Neural cell (in vitro differentiated cells): ENCODE results near the gene NBEA. TPM values are rescaled to one million over a fixed set of nuclear protein-coding genes. Genes with fewer than 3 reads are reported as not detected.

Source experiments
- H2AFZ ChIP-seq: fragments of 200-600, 300-800 bp; sonication (generic), shearing (Covaris generic); 2 replicates; pipeline ENCODE4 v1.6.0; 2014; ENCODE audit warnings: low read depth, mild to moderate bottlenecking, antibody characterized with exemption, low read length, moderate library complexity
- H3F3A ChIP-seq: fragments of 200-600 bp; shearing (Covaris generic); 2 replicates; pipeline ENCODE4 v1.6.1; 2016; ENCODE audit warnings: mild to moderate bottlenecking, moderate library complexity, mixed read lengths, antibody characterized with exemption, low read length; ENCODE audit not compliant: insufficient read depth, poor library complexity, severe bottlenecking
- H3K27ac ChIP-seq: fragments of 200-600, 300-800 bp; sonication (generic), shearing (Covaris generic); 2 replicates; pipeline ENCODE4 v1.5.1; 2014; ENCODE audit warnings: mild to moderate bottlenecking, low read length, moderate library complexity
- H3K27me3 ChIP-seq: fragments of 300-800, 200-600 bp; sonication (generic), shearing (Covaris generic); 2 replicates; pipeline ENCODE4 v1.6.0; 2014; ENCODE audit warnings: mild to moderate bottlenecking, low read depth, low read length, moderate library complexity; ENCODE audit not compliant: insufficient read depth
- H3K36me3 ChIP-seq: fragments of 300-800, 200-600 bp; sonication (generic), shearing (Covaris generic); 2 replicates; pipeline ENCODE4 v1.5.1; 2014; ENCODE audit warnings: mild to moderate bottlenecking, antibody characterized with exemption, low read length, moderate library complexity; ENCODE audit not compliant: insufficient read depth
- H3K4me2 ChIP-seq: fragments of 300-800, 200-600 bp; sonication (generic), shearing (Covaris generic); 2 replicates; pipeline ENCODE4 v1.6.0; 2014; ENCODE audit warnings: mild to moderate bottlenecking, low read length
- H3K4me3 ChIP-seq: fragments of 300-800, 200-600 bp; sonication (generic), shearing (Covaris generic); 2 replicates; pipeline ENCODE4 v1.5.1; 2014; ENCODE audit warnings: mild to moderate bottlenecking, low read length, moderate library complexity
- H3K79me2 ChIP-seq: fragments of 200-600 bp; shearing (Covaris generic); replicated peaks from 2 replicates; pipeline ENCODE4 v1.6.0; 2014; ENCODE audit warnings: mild to moderate bottlenecking, low read length, moderate library complexity; ENCODE audit not compliant: insufficient read depth
- H3K9ac ChIP-seq: fragments of 300-800, 200-600 bp; sonication (generic), shearing (Covaris generic); 2 replicates; pipeline ENCODE4 v1.6.1; 2016; ENCODE audit warnings: mild to moderate bottlenecking, low read length, mixed read lengths
- H3K9me2 ChIP-seq: fragments of 200-600 bp; shearing (Covaris generic); 2 replicates; pipeline ENCODE4 v1.6.1; 2016; ENCODE audit warnings: mild to moderate bottlenecking, low read length, mixed read lengths; ENCODE audit not compliant: insufficient read depth
- H3K9me3 ChIP-seq: fragments of 200-600, 300-800 bp; sonication (generic), shearing (Covaris generic); 2 replicates; pipeline ENCODE4 v1.6.1; 2016; ENCODE audit warnings: mild to moderate bottlenecking, mixed run types, low read length, moderate library complexity, mixed read lengths
- H4K20me1 ChIP-seq: fragments of 200-600 bp; shearing (Covaris generic); 2 replicates; pipeline ENCODE4 v1.6.1; 2016; ENCODE audit warnings: mild to moderate bottlenecking, mixed run types; ENCODE audit not compliant: insufficient read depth
- CTCF ChIP-seq: fragments of 450-650 bp; IDR thresholded peaks from 2 replicates; pipeline ENCODE4 v1.5.1; 2014; ENCODE audit warnings: antibody characterized with exemption, mild to moderate bottlenecking, moderate library complexity; ENCODE audit not compliant: poor library complexity, severe bottlenecking
- EP300 ChIP-seq: fragments of 450-650 bp; conservative IDR thresholded peaks from 2 replicates; pipeline ENCODE4 v1.6.1; 2014; ENCODE audit warnings: antibody characterized with exemption, mild to moderate bottlenecking, moderate library complexity; ENCODE audit not compliant: poor library complexity, severe bottlenecking
- EZH2 ChIP-seq: fragments of 200-600, 300-800 bp; shearing (Covaris generic), sonication (generic); IDR thresholded peaks from 2 replicates; pipeline ENCODE4 v1.6.1; 2014; ENCODE audit warnings: antibody characterized with exemption, low read length, borderline replicate concordance, mild to moderate bottlenecking; ENCODE audit not compliant: insufficient read depth, poor library complexity, severe bottlenecking
- MXI1 ChIP-seq: fragments of 450-650 bp; conservative IDR thresholded peaks from 2 replicates; pipeline ENCODE4 v1.6.1; 2014; ENCODE audit warnings: antibody characterized with exemption, mild to moderate bottlenecking; ENCODE audit not compliant: poor library complexity, severe bottlenecking
- POLR2AphosphoS5 ChIP-seq: IDR thresholded peaks from 2 replicates; pipeline ENCODE4 v1.6.1; 2012
- REST ChIP-seq: IDR thresholded peaks from 2 replicates; pipeline ENCODE4 v1.6.1; 2012; ENCODE audit warnings: borderline replicate concordance
- SMC3 ChIP-seq: fragments of 450-650 bp; conservative IDR thresholded peaks from 2 replicates; pipeline ENCODE4 v1.6.1; 2014; ENCODE audit warnings: antibody characterized with exemption, mild to moderate bottlenecking, moderate library complexity; ENCODE audit not compliant: poor library complexity
- TAF1 ChIP-seq: IDR thresholded peaks from 2 replicates; pipeline ENCODE4 v1.6.1; 2012; ENCODE audit warnings: low read depth
- polyA plus RNA-seq: library from polyadenylated mRNA; depleted of rRNA; stranded (reverse); fragments of >200 nt; gene quantifications from 2 replicates; pipeline ENCODE4 v1.2.3, GENCODE V29; 2014

NBEA gene
- polyA plus RNA-seq, 1 donor from 2014 or later = 55.8 TPM

DNA sequence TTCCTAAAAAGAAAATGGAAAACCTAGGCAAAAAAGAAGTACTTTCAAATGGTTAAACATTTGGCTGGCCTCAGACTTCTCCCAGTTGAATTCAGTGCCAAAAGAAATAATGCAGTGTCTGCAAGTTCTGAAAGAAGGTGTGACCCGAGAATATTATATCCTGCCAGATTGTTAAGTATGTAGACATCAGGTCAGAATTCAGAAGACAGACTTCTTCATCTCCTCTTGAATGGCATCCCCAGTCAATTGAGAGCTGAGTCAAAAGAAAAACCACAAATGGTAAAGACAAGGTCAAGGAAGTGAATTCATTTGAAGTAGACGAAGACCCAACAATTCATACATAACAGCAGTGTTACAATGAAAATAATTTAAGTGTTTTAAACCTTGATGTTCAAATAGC lies 194.5 kb downstream of the NBEA start:
- H3K4me3 ChIP-seq = no peak overlapping the region
- H3K27me3 ChIP-seq = no peaks in the 10 kb centered on the region
- no peaks in the 10 kb centered on the region for H3F3A ChIP-seq
- peaks cover 6% of the 10 kb centered on the region for H3K36me3 ChIP-seq
- H3K9ac ChIP-seq = no peak overlapping the region
- H3K4me2 ChIP-seq = no peak overlapping the region
- no peaks in the 10 kb centered on the region for H3K79me2 ChIP-seq
- no peaks in the 10 kb centered on the region for H3K9me3 ChIP-seq
- no peak overlapping the region for H2AFZ ChIP-seq
- no peak overlapping the region for H3K27ac ChIP-seq
- no peaks in the 10 kb centered on the region for H3K9me2 ChIP-seq
- H4K20me1 ChIP-seq = no peaks in the 10 kb centered on the region
- TF ChIP-seq MXI1 = no peak

GRCh38 chr13:35139591-35139990 lies 197.5 kb downstream of the NBEA start:
- Histone ChIP-seq H3K79me2 (no peaks in the 10 kb centered on the region), H3K9me3 (no peaks in the 10 kb centered on the region), H2AFZ (no peak overlapping the region), H3K4me3 (no peak overlapping the region), H3F3A (no peaks in the 10 kb centered on the region), H4K20me1 (no peaks in the 10 kb centered on the region), H3K4me2 (no peak overlapping the region), H3K27me3 (no peaks in the 10 kb centered on the region), H3K9me2 (no peaks in the 10 kb centered on the region), H3K9ac (no peak overlapping the region), H3K27ac (no peak overlapping the region), H3K36me3 (no peaks in the 10 kb centered on the region)
- no peak for TF ChIP-seq SMC3
- no peak for TF ChIP-seq TAF1
- TF ChIP-seq EP300 = no peak
- no peak for TF ChIP-seq EZH2
- TF ChIP-seq MXI1 = no peak
- no peak for TF ChIP-seq REST
- TF ChIP-seq POLR2AphosphoS5 = no peak

GRCh38 chr13:35140321-35140720 lies 198.3 kb downstream of the NBEA start:
- no peaks in the 10 kb centered on the region for H4K20me1 ChIP-seq
- no peak overlapping the region for H3K27ac ChIP-seq
- H3K36me3 ChIP-seq = no peaks in the 10 kb centered on the region
- no peaks in the 10 kb centered on the region for H3K79me2 ChIP-seq
- H3F3A ChIP-seq = no peaks in the 10 kb centered on the region
- H3K9me3 ChIP-seq = no peaks in the 10 kb centered on the region
- H2AFZ ChIP-seq = no peak overlapping the region
- no peak overlapping the region for H3K4me2 ChIP-seq
- TF ChIP-seq CTCF (no peak), REST (no peak)
- H3K27me3 ChIP-seq = no peaks in the 10 kb centered on the region
- H3K4me3 ChIP-seq = no peak overlapping the region
- H3K9me2 ChIP-seq = no peaks in the 10 kb centered on the region
- no peak overlapping the region for H3K9ac ChIP-seq
